Progenitor cell of endocrine pancreas (in vitro differentiated cells): Measurements from ENCODE around the gene FPGS. TPM values are rescaled to one million over a fixed set of nuclear protein-coding genes. Genes with fewer than 3 reads are reported as not detected.

Experiments used
- DNase-seq: peaks from one replicate; pipeline ENCODE4 v3.0.0; 2021; ENCODE audit warnings: low spot score; ENCODE audit not compliant: unreplicated experiment
- H3K27ac Mint-ChIP-seq: 2 replicates; pipeline ENCODE4 v1.8.0; 2021; ENCODE audit warnings: mild to moderate bottlenecking, moderate library complexity, mixed read lengths
- H3K27me3 Mint-ChIP-seq: 2 replicates; pipeline ENCODE4 v1.8.0; 2021; ENCODE audit warnings: mixed read lengths
- H3K36me3 Mint-ChIP-seq: 2 replicates; pipeline ENCODE4 v1.8.0; 2022; ENCODE audit warnings: mixed read lengths; ENCODE audit not compliant: insufficient read depth
- H3K4me1 Mint-ChIP-seq: 2 replicates; pipeline ENCODE4 v1.8.0; 2021; ENCODE audit warnings: low read depth, mixed read lengths
- H3K4me3 Mint-ChIP-seq: 2 replicates; pipeline ENCODE4 v1.8.0; 2021; ENCODE audit warnings: low read depth, mild to moderate bottlenecking, moderate library complexity, mixed read lengths
- H3K9me3 Mint-ChIP-seq: 2 replicates; pipeline ENCODE4 v1.8.0; 2021; ENCODE audit warnings: low read depth, mixed read lengths
- total RNA-seq: library from RNA; stranded (reverse); gene quantifications from 2 replicates; pipeline ENCODE4 v1.2.1, GENCODE V29; 2021
- TF ChIP-seq, protein P1 (sequence below): fragments of 200-600 bp; sonication (generic); IDR thresholded peaks from one replicate; pipeline ENCODE4 v1.5.0; 2021; ENCODE audit warnings: antibody characterized with exemption, mild to moderate bottlenecking; ENCODE audit not compliant: unreplicated experiment

Gene FPGS
- total RNA-seq, 1 donor from 2014 or later = 75.0 TPM

DNA sequence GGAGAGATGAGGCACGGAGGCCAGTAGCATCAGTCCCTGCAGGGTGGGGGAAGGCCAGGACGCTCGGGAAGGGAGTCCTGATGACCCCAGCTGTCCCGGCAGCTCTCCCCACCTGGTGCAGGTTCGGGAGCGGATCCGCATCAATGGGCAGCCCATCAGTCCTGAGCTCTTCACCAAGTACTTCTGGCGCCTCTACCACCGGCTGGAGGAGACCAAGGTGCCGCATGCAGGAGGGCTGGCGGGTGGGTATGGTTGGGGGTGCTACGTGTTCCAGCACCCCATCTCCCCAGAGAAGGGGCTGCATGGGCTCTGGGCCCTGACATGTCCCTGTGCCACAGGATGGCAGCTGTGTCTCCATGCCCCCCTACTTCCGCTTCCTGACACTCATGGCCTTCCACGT lies 4.2 kb downstream of the FPGS start:
- no peaks in the 10 kb centered on the region for H3K9me3 Mint-ChIP-seq
- no peak for DNase-seq
- no peak overlapping the region for H3K4me3 Mint-ChIP-seq
- TF ChIP-seq, protein P1, sequence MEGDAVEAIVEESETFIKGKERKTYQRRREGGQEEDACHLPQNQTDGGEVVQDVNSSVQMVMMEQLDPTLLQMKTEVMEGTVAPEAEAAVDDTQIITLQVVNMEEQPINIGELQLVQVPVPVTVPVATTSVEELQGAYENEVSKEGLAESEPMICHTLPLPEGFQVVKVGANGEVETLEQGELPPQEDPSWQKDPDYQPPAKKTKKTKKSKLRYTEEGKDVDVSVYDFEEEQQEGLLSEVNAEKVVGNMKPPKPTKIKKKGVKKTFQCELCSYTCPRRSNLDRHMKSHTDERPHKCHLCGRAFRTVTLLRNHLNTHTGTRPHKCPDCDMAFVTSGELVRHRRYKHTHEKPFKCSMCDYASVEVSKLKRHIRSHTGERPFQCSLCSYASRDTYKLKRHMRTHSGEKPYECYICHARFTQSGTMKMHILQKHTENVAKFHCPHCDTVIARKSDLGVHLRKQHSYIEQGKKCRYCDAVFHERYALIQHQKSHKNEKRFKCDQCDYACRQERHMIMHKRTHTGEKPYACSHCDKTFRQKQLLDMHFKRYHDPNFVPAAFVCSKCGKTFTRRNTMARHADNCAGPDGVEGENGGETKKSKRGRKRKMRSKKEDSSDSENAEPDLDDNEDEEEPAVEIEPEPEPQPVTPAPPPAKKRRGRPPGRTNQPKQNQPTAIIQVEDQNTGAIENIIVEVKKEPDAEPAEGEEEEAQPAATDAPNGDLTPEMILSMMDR = no peak
- H3K4me1 Mint-ChIP-seq = peaks cover 8% of the 10 kb centered on the region
- H3K27ac Mint-ChIP-seq = no peak overlapping the region
- no peaks in the 10 kb centered on the region for H3K27me3 Mint-ChIP-seq
- H3K36me3 Mint-ChIP-seq = peaks cover 8% of the 10 kb centered on the region

DNA sequence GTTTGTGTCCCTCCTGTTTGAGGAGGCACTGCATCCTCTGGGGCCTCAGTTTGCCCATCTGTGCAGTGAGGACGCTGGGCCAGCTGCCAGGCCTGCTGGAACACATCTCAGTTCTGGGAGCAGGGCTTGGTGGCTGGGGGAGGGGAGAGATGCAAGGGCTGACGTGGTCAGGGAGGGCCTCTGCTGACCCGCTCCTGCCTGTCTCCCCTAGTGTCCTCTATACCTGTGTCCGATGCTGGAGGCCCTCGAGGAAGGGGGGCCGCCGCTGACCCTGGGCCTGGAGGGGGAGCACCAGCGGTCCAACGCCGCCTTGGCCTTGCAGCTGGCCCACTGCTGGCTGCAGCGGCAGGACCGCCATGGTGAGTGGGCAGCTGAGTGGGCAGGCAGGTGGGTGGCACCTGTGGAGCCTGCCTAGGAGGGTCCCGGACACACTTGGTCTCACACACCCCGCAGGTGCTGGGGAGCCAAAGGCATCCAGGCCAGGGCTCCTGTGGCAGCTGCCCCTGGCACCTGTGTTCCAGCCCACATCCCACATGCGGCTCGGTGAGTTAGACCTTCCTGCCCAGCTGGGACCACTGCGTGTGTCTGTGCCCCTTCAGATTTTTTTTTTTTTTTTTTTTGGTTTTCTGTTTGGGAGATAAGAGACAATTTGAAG lies 5.8 kb downstream of the FPGS start:
- DNase-seq = no peak
- H3K4me3 Mint-ChIP-seq = no peak overlapping the region
- H3K27ac Mint-ChIP-seq = no peak overlapping the region
- TF ChIP-seq, protein P1 = no peak
- no peaks in the 10 kb centered on the region for H3K27me3 Mint-ChIP-seq
- peaks cover 8% of the 10 kb centered on the region for H3K36me3 Mint-ChIP-seq
- peaks cover 4% of the 10 kb centered on the region for H3K4me1 Mint-ChIP-seq
- H3K9me3 Mint-ChIP-seq = no peaks in the 10 kb centered on the region

DNA sequence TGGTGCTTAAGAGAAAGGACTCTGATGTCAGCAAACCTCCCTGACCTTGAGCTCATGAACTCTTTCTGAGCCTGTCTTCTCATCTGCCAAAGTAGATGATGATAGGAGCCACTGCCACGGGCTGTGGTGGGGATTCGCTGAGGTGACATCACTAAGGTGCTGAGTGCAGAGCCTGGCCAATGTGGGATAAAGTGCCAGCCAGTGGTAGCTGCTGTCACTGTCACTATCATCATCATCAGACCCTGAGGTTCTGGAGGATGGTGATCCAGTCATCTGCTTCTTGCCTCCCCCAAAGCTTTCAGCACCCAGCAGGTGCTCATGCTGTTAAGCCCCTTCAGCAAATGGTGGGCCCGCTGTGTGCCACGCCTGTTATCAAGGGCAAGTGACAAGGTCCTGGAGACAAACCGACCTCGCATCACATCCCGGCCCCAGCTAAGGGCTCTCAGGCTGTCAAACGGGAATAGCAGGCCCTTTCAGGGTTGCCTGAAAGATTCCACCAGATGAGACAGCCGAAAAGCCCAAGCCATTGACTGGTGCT lies 6.4 kb downstream of the FPGS start:
- Mint-ChIP-seq H3K4me3 (no peak overlapping the region), H3K27me3 (no peaks in the 10 kb centered on the region), H3K9me3 (no peaks in the 10 kb centered on the region), H3K4me1 (peaks cover 1% of the 10 kb centered on the region), H3K36me3 (peaks cover 8% of the 10 kb centered on the region), H3K27ac (no peak overlapping the region)
- TF ChIP-seq, protein P1 = no peak
- no peak for DNase-seq

DNA sequence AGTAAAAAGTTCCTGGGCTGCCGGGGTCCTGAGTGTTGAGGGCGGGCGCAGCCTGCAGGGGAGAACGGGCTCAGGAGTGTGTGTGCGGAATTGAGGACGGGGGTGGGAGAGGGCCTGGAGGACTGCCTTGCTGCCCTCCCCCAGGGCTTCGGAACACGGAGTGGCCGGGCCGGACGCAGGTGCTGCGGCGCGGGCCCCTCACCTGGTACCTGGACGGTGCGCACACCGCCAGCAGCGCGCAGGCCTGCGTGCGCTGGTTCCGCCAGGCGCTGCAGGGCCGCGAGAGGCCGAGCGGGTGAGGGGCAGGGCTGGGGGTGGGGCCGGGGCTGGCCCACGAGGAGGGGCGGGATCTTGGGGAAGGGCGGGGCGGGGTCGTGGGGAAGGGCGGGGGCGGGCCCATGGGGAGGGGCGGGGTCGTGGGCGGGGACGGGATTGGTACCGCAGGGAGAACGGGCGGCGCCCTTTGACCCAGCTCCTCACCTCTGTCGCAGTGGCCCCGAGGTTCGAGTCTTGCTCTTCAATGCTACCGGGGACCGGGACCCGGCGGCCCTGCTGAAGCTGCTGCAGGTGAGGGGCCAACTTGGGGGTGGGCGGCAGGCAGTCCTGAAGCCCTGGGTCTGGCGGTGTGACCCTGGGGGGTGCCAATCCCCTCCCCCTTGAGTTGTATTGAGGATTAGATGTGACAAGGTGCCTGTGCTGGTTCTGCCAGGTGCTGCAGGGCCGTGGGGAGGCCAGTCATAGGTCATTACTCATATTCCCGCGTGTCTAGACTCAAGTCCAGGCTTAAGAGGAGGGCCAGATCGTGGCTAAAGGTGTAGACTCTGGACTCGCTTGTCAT lies 7.1 kb downstream of the FPGS start:
- Mint-ChIP-seq H3K4me1 (peaks cover 1% of the 10 kb centered on the region), H3K36me3 (peaks cover 8% of the 10 kb centered on the region), H3K9me3 (no peaks in the 10 kb centered on the region), H3K27ac (no peak overlapping the region), H3K4me3 (no peak overlapping the region), H3K27me3 (no peaks in the 10 kb centered on the region)
- peak; percentile 32 for DNase-seq
- TF ChIP-seq, protein P1 = no peak

DNA sequence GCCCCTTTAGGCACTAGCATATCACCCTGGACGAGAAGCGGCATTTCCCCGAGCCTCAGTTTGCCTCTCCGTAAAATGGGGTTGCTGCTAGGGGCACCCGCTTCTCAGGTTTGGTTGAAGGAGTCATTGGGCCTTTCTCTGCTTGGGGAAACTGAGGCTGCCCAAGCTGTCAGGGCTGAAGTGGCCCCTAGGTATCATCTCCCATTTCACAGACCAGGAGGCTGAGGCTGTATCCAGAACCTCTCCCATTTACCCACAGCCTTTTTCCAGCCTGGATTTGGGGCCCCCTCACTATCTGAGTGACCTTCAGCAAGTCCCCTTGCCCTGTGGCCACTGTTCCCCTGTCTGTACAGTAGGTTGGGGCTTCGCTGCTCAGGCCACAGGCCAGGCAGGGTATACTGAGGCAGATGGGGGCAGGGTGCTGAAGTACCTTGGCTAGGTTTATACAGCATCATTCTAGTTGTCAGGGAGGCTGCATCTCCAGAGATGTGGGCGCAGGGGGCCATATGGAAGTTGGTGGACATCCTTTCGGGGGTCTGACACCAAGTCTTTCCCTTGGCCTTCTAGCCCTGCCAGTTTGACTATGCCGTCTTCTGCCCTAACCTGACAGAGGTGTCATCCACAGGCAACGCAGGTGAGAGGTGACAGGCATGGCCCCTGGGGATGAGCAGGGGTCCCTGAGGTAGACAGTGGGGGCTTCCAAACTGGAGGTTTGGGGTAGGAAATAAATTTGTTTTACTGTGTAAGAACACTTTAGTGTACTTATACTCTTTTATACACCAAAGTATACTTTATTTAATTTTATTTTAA lies 7.9 kb downstream of the FPGS start:
- Mint-ChIP-seq H3K36me3 (peaks cover 8% of the 10 kb centered on the region), H3K27me3 (no peaks in the 10 kb centered on the region), H3K4me1 (peaks cover 1% of the 10 kb centered on the region), H3K27ac (no peak overlapping the region), H3K9me3 (no peaks in the 10 kb centered on the region), H3K4me3 (no peak overlapping the region)
- TF ChIP-seq, protein P1 = no peak
- no peak for DNase-seq
